ENCODE data around the gene PTPRN2.

The PTPRN2 gene

GRCh38 chr7:158111049-158111751 is 476.4 kb downstream of the PTPRN2 start:
- DNase-seq (ENCODE audit: low read depth): no peak
- no peak overlapping the region for H3K4me3 ChIP-seq (ENCODE audit: low read depth, low read length)
- no peak for TF ChIP-seq CTCF (IDR thresholded peaks at IDR 0.05; ENCODE audit: control insufficient read depth, extremely low read depth, insufficient read depth)

GRCh38 chr7:158110661-158111048 is 477.0 kb downstream of the PTPRN2 start:
- DNase-seq (ENCODE audit: low read depth): no peak
- TF ChIP-seq CTCF (IDR thresholded peaks at IDR 0.05; ENCODE audit: control insufficient read depth, extremely low read depth, insufficient read depth): no peak
- no peak overlapping the region for H3K4me3 ChIP-seq (ENCODE audit: low read depth, low read length)

GRCh38 chr7:158110034-158110590 is 477.5 kb downstream of the PTPRN2 start:
- no peak overlapping the region for H3K4me3 ChIP-seq (ENCODE audit: low read depth, low read length)
- TF ChIP-seq CTCF (IDR thresholded peaks at IDR 0.05; ENCODE audit: control insufficient read depth, extremely low read depth, insufficient read depth): no peak
- DNase-seq (ENCODE audit: low read depth): no peak

- DNase-seq (ENCODE audit: low read depth): no peak
- H3K4me3 ChIP-seq (ENCODE audit: low read depth, low read length): no peak overlapping the region
- no peak for TF ChIP-seq CTCF (IDR thresholded peaks at IDR 0.05; ENCODE audit: control insufficient read depth, extremely low read depth, insufficient read depth)
These were observed 478.1 kb downstream of the PTPRN2 start for GRCh38 chr7:158109364-158110033.

GRCh38 chr7:158108646-158109293 is 478.9 kb downstream of the PTPRN2 start:
- no peak overlapping the region for H3K4me3 ChIP-seq (ENCODE audit: low read depth, low read length)
- no peak for TF ChIP-seq CTCF (IDR thresholded peaks at IDR 0.05; ENCODE audit: control insufficient read depth, extremely low read depth, insufficient read depth)
- DNase-seq (ENCODE audit: low read depth): no peak

GRCh38 chr7:158107806-158108205 is 479.8 kb downstream of the PTPRN2 start:
- no peak for TF ChIP-seq CTCF (IDR thresholded peaks at IDR 0.05; ENCODE audit: control insufficient read depth, extremely low read depth, insufficient read depth)
- H3K4me3 ChIP-seq (ENCODE audit: low read depth, low read length): no peak overlapping the region
- DNase-seq (ENCODE audit: low read depth): no peak

All from LNCaP clone FGC (cell line).